ENCODE results near the gene JAM3. TPM values are rescaled to one million over a fixed set of nuclear protein-coding genes. Genes with fewer than 3 reads are reported as not detected.

JAM3 gene
- total RNA-seq, 2 experiments from 2014 or later: 13.5 to 15.3 TPM

- intact Hi-C loops (cut with DNase I, micrococcal nuclease): no loop called here
- no peak overlapping the region for H3K27ac Mint-ChIP-seq
- peaks cover 5% of the 10 kb centered on the region for H3K4me1 ChIP-seq (ENCODE audit: insufficient read depth, low read length)
- ATAC-seq (ENCODE audit: poor library complexity): no peak
- H3K36me3 ChIP-seq (ENCODE audit: insufficient read depth, low read length): no peaks in the 10 kb centered on the region
- peaks cover 10% of the 10 kb centered on the region for H3K4me1 Mint-ChIP-seq (ENCODE audit: low read depth)
- H3K9me3 Mint-ChIP-seq: no peaks in the 10 kb centered on the region
- POLR2A ChIA-PET: no interaction called here
- peaks cover 4% of the 10 kb centered on the region for H3K36me3 Mint-ChIP-seq (ENCODE audit: low read depth)
- CTCF ChIA-PET: no interaction called here
- H3K9me3 ChIP-seq (ENCODE audit: control insufficient read depth in 1 of 2, insufficient read depth in 1 of 2, low read length in 2 of 2): no peaks in the 10 kb centered on the region
- no peak overlapping the region for H3K4me3 Mint-ChIP-seq
- DNase-seq: no peak
- peaks cover 3 to 15% of the 10 kb centered on the region in 2 experiments for H3K27me3 ChIP-seq (ENCODE audit: control insufficient read depth in 1 of 2, insufficient read depth in 2 of 2, low read length in 2 of 2)
- H3K4me3 ChIP-seq (ENCODE audit: low read length): no peak overlapping the region
- peaks cover 47% of the 10 kb centered on the region for H3K27me3 Mint-ChIP-seq
- H3K27ac ChIP-seq (ENCODE audit: low read depth in 1 of 2, low read length in 2 of 2): no peak overlapping the region
- no peak for TF ChIP-seq CTCF (IDR thresholded peaks at IDR 0.05)
Observed at GRCh38 chr11:134120143-134120850, 51.4 kb downstream of the JAM3 start.

GRCh38 chr11:134120921-134121526 is 52.2 kb downstream of the JAM3 start:
- TF ChIP-seq CTCF (IDR thresholded peaks at IDR 0.05): no peak
- intact Hi-C loops (cut with DNase I, micrococcal nuclease): no loop called here
- H3K4me3 Mint-ChIP-seq: no peak overlapping the region
- peaks cover 51% of the 10 kb centered on the region for H3K27me3 Mint-ChIP-seq
- no peak overlapping the region for H3K27ac ChIP-seq (ENCODE audit: low read depth in 1 of 2, low read length in 2 of 2)
- H3K4me1 Mint-ChIP-seq (ENCODE audit: low read depth): peaks cover 18% of the 10 kb centered on the region
- no peaks in the 10 kb centered on the region for H3K9me3 ChIP-seq (ENCODE audit: control insufficient read depth in 1 of 2, insufficient read depth in 1 of 2, low read length in 2 of 2)
- no peak for ATAC-seq (ENCODE audit: poor library complexity)
- no peaks in the 10 kb centered on the region for H3K36me3 ChIP-seq (ENCODE audit: insufficient read depth, low read length)
- CTCF ChIA-PET: no interaction called here
- peaks cover 4% of the 10 kb centered on the region for H3K36me3 Mint-ChIP-seq (ENCODE audit: low read depth)
- no peaks in the 10 kb centered on the region for H3K9me3 Mint-ChIP-seq
- peaks cover 5% of the 10 kb centered on the region for H3K4me1 ChIP-seq (ENCODE audit: insufficient read depth, low read length)
- H3K4me3 ChIP-seq (ENCODE audit: low read length): no peak overlapping the region
- H3K27me3 ChIP-seq (ENCODE audit: control insufficient read depth in 1 of 2, insufficient read depth in 2 of 2, low read length in 2 of 2): peaks cover 3 to 15% of the 10 kb centered on the region in 2 experiments
- H3K27ac Mint-ChIP-seq: no peak overlapping the region
- POLR2A ChIA-PET: interaction anchor here (0.7 kb wide), 1 partner anchor 842 kb away, joined by 3 read pairs; no protein-coding TSS in a partner anchor
- DNase-seq: no peak

GRCh38 chr11:134124660-134125451 is 56.0 kb downstream of the JAM3 start:
- H3K4me3 Mint-ChIP-seq: peak overlapping the region; percentile 5
- peaks cover 43% of the 10 kb centered on the region for H3K27me3 Mint-ChIP-seq
- Histone ChIP-seq H3K9me3 (ENCODE audit: control insufficient read depth in 1 of 2, insufficient read depth in 1 of 2, low read length in 2 of 2) (peaks cover 0 to 4% of the 10 kb centered on the region in 2 experiments), H3K36me3 (ENCODE audit: insufficient read depth, low read length) (no peaks in the 10 kb centered on the region), H3K27ac (ENCODE audit: low read depth in 1 of 2, low read length in 2 of 2) (no peak overlapping the region), H3K27me3 (ENCODE audit: control insufficient read depth in 1 of 2, insufficient read depth in 2 of 2, low read length in 2 of 2) (peaks cover 3 to 15% of the 10 kb centered on the region in 2 experiments), H3K4me1 (ENCODE audit: insufficient read depth, low read length) (peaks cover 5% of the 10 kb centered on the region), H3K4me3 (ENCODE audit: low read length) (no peak overlapping the region)
- H3K36me3 Mint-ChIP-seq (ENCODE audit: low read depth): peaks cover 4% of the 10 kb centered on the region
- ATAC-seq (ENCODE audit: poor library complexity): no peak
- POLR2A ChIA-PET: no interaction called here
- no peaks in the 10 kb centered on the region for H3K9me3 Mint-ChIP-seq
- peak in 2 of 14 experiments; percentile 5 to 11 for DNase-seq
- no peak for TF ChIP-seq CTCF (IDR thresholded peaks at IDR 0.05)
- intact Hi-C loops (cut with DNase I, micrococcal nuclease): no loop called here
- H3K27ac Mint-ChIP-seq: no peak overlapping the region
- CTCF ChIA-PET: no interaction called here
- peaks cover 18% of the 10 kb centered on the region for H3K4me1 Mint-ChIP-seq (ENCODE audit: low read depth)
